ENCODE measurements around the gene TESK2. TPM values are rescaled to one million over a fixed set of nuclear protein-coding genes. Genes with fewer than 3 reads are reported as not detected.

Gene TESK2
- total and polyA plus RNA-seq, 12 donors = 1.1 to 21.4 (median 3.6) TPM

GRCh38 chr1:45395051-45395450 is 95.9 kb downstream of the TESK2 start:
- intact Hi-C loops (cut with DNase I) = no loop called here
- TF ChIP-seq POLR2A (IDR thresholded peaks at IDR 0.05) (no peak), CTCF (IDR thresholded peaks at IDR 0.05) (no peak)
- H3K4me3 ChIP-seq = no peak overlapping the region
- no peaks in the 10 kb centered on the region for H3K36me3 ChIP-seq (replicated peaks in 1 of 2)
- no peaks in the 10 kb centered on the region for H3K27me3 ChIP-seq
- H3K9me3 ChIP-seq (replicated peaks in 1 of 3) = no peaks in the 10 kb centered on the region
- 87 to 93% (median 89%) methylated on average over 2 of the region's 2 CpGs for WGBS, 4 donors
- H3K27ac ChIP-seq = no peak overlapping the region
- no peaks in the 10 kb centered on the region for H3K4me1 ChIP-seq (replicated peaks in 1 of 2)
- DNase-seq = no peak

GRCh38 chr1:45394342-45394741 is 96.6 kb downstream of the TESK2 start:
- Histone ChIP-seq H3K36me3 (replicated peaks in 1 of 2) (no peaks in the 10 kb centered on the region), H3K27ac (peak overlapping the region in 1 of 5 donors; percentile 4), H3K9me3 (replicated peaks in 1 of 3) (no peaks in the 10 kb centered on the region), H3K4me1 (replicated peaks in 1 of 2) (no peaks in the 10 kb centered on the region), H3K4me3 (no peak overlapping the region), H3K27me3 (no peaks in the 10 kb centered on the region)
- TF ChIP-seq CTCF (IDR thresholded peaks at IDR 0.05) = no peak
- TF ChIP-seq POLR2A (IDR thresholded peaks at IDR 0.05) = no peak
- WGBS, 4 donors = 64 to 80% (median 68%) methylated on average over 3 of the region's 3 CpGs
- intact Hi-C loops (cut with DNase I) = no loop called here
- no peak for DNase-seq

GRCh38 chr1:45393718-45394302 is 97.2 kb downstream of the TESK2 start:
- Histone ChIP-seq H3K9me3 (replicated peaks in 1 of 3) (no peaks in the 10 kb centered on the region), H3K27me3 (no peaks in the 10 kb centered on the region), H3K27ac (peak overlapping the region in 1 of 5 donors; percentile 4), H3K36me3 (replicated peaks in 1 of 2) (no peaks in the 10 kb centered on the region), H3K4me1 (replicated peaks in 1 of 2) (no peaks in the 10 kb centered on the region), H3K4me3 (no peak overlapping the region)
- TF ChIP-seq POLR2A (IDR thresholded peaks at IDR 0.05) (no peak), CTCF (IDR thresholded peaks at IDR 0.05) (no peak)
- DNase-seq = peak in 1 of 7 donors; percentile 16
- intact Hi-C loops (cut with DNase I) = no loop called here
- WGBS, 4 donors = 63 to 71% (median 68%) methylated on average over 6 of the region's 6 CpGs

- Histone ChIP-seq H3K9me3 (replicated peaks in 1 of 3) (no peaks in the 10 kb centered on the region), H3K4me3 (no peak overlapping the region), H3K36me3 (replicated peaks in 1 of 2) (no peaks in the 10 kb centered on the region), H3K27ac (no peak overlapping the region), H3K27me3 (no peaks in the 10 kb centered on the region), H3K4me1 (replicated peaks in 1 of 2) (no peaks in the 10 kb centered on the region)
- TF ChIP-seq POLR2A (IDR thresholded peaks at IDR 0.05) (no peak), CTCF (IDR thresholded peaks at IDR 0.05) (no peak)
- WGBS, 4 donors = 95 to 99% (median 98%) methylated on average over 3 of the region's 3 CpGs
- intact Hi-C loops (cut with DNase I) = no loop called here
- DNase-seq = no peak
Observed at GRCh38 chr1:45386219-45386618, 104.7 kb downstream of the TESK2 start.

Data from adrenal gland (tissue), 12 donors.